WTC11 (cell line): ENCODE measurements around the gene ITGB4. TPM values are rescaled to one million over a fixed set of nuclear protein-coding genes. Genes with fewer than 3 reads are reported as not detected.

Experiments used
- ATAC-seq: fragments of 200-7000 bp; cut with Tn5 transposase; 2 replicates; pipeline ENCODE4 v1.10.0; 2021; ENCODE audit warnings: mild to moderate bottlenecking, moderate library complexity
- CTCF ChIA-PET: fragments of 300-600 bp; sonication (Branson Sonifier 250); formaldehyde crosslinking; loops from one replicate; lab custom pipeline; 2021; ENCODE audit warnings: antibody characterized with exemption; lab: Charles Lee
- POLR2A ChIA-PET: fragments of 350-600 bp; sonication (Branson Sonifier 250); formaldehyde crosslinking; loops from one replicate; lab custom pipeline; 2021; ENCODE audit warnings: antibody characterized with exemption; lab: Charles Lee
- DNase-seq: peaks from one replicate; pipeline ENCODE4 v3.0.0; 2021; ENCODE audit warnings: low spot score
- H3K27ac Mint-ChIP-seq: 2 replicates; pipeline ENCODE4 v1.8.0; 2021; ENCODE audit warnings: mixed read lengths
- H3K27me3 Mint-ChIP-seq: 2 replicates; pipeline ENCODE4 v1.8.0; 2021; ENCODE audit warnings: low read depth, mild to moderate bottlenecking, moderate library complexity, mixed read lengths
- H3K36me3 Mint-ChIP-seq: 2 replicates; pipeline ENCODE4 v1.8.0; 2021; ENCODE audit warnings: mixed read lengths
- H3K4me1 Mint-ChIP-seq: 2 replicates; pipeline ENCODE4 v1.8.0; 2022; ENCODE audit warnings: mixed read lengths
- H3K4me3 Mint-ChIP-seq: 2 replicates; pipeline ENCODE4 v1.8.0; 2021; ENCODE audit warnings: mild to moderate bottlenecking, moderate library complexity, mixed read lengths
- H3K9me3 Mint-ChIP-seq: 2 replicates; pipeline ENCODE4 v1.8.0; 2021; ENCODE audit warnings: mixed read lengths
- ATF3 ChIP-seq: sonication (generic); formaldehyde crosslinking; conservative IDR thresholded peaks from 2 replicates; pipeline ENCODE4 v1.8.1; 2022; ENCODE audit warnings: mild to moderate bottlenecking, missing genetic modification reagents
- ATF6 ChIP-seq: sonication (generic); formaldehyde crosslinking; IDR thresholded peaks from 2 replicates; pipeline ENCODE4 v1.8.1; 2023; ENCODE audit warnings: mild to moderate bottlenecking, missing genetic modification reagents
- CDX4 ChIP-seq: fragments of 250-450 bp; sonication (Bioruptor Pico); IDR thresholded peaks from 2 replicates; pipeline ENCODE4 v1.9.0; 2021; ENCODE audit warnings: moderate library complexity, mild to moderate bottlenecking, inconsistent platforms, borderline replicate concordance
- E2F4 ChIP-seq: sonication (generic); formaldehyde crosslinking; IDR thresholded peaks from 2 replicates; pipeline ENCODE4 v1.8.1; 2022; ENCODE audit warnings: low read depth, mild to moderate bottlenecking, moderate library complexity, missing genetic modification reagents, borderline replicate concordance
- GRHL2 ChIP-seq: fragments of 250-450 bp; sonication (Bioruptor Pico); IDR thresholded peaks from 2 replicates; pipeline ENCODE4 v1.8.0; 2022; ENCODE audit warnings: mild to moderate bottlenecking, moderate library complexity; ENCODE audit not compliant: insufficient replicate concordance, severe bottlenecking
- IRF1 ChIP-seq: sonication (generic); formaldehyde crosslinking; IDR thresholded peaks from 2 replicates; pipeline ENCODE4 v1.8.0; 2023; ENCODE audit warnings: missing genetic modification reagents
- MYBL2 ChIP-seq: sonication (generic); formaldehyde crosslinking; IDR thresholded peaks from 2 replicates; pipeline ENCODE4 v1.8.1; 2023; ENCODE audit warnings: mild to moderate bottlenecking, moderate library complexity, missing genetic modification reagents
- NFATC4 ChIP-seq: fragments of 250-450 bp; sonication (Bioruptor Pico); IDR thresholded peaks from 2 replicates; pipeline ENCODE4 v1.9.0; 2021; ENCODE audit warnings: mild to moderate bottlenecking
- SMAD4 ChIP-seq: sonication (generic); formaldehyde crosslinking; IDR thresholded peaks from 2 replicates; pipeline ENCODE4 v1.8.0; 2022; ENCODE audit warnings: mild to moderate bottlenecking, missing genetic modification reagents
- ZBTB43 ChIP-seq: sonication (generic); formaldehyde crosslinking; IDR thresholded peaks from 2 replicates; pipeline ENCODE4 v1.8.1; 2023; ENCODE audit warnings: mild to moderate bottlenecking, missing genetic modification reagents
- ZNF121 ChIP-seq: sonication (generic); formaldehyde crosslinking; IDR thresholded peaks from 2 replicates; pipeline ENCODE4 v1.8.0; 2023; ENCODE audit warnings: missing genetic modification reagents
- ZNF138 ChIP-seq: sonication (generic); formaldehyde crosslinking; conservative IDR thresholded peaks from 2 replicates; pipeline ENCODE4 v1.8.1; 2022; ENCODE audit warnings: mild to moderate bottlenecking, moderate library complexity, missing genetic modification reagents
- ZNF425 ChIP-seq: fragments of 250-450 bp; sonication (Bioruptor Pico); conservative IDR thresholded peaks from 2 replicates; pipeline ENCODE4 v1.9.0; 2021; ENCODE audit warnings: mild to moderate bottlenecking
- ZNF512 ChIP-seq: sonication (generic); formaldehyde crosslinking; IDR thresholded peaks from 2 replicates; pipeline ENCODE4 v1.8.1; 2022; ENCODE audit warnings: missing genetic modification reagents, borderline replicate concordance
- ZSCAN18 ChIP-seq: fragments of 250-450 bp; sonication (Bioruptor Pico); IDR thresholded peaks from 2 replicates; pipeline ENCODE4 v2.1.2; 2022; ENCODE audit warnings: mild to moderate bottlenecking, moderate library complexity
- total RNA-seq: library from RNA; stranded (reverse); gene quantifications from 3 replicates; pipeline ENCODE4 v1.2.3, GENCODE V29; 2021

Gene ITGB4
- total RNA-seq, 1 experiment from 2014 or later: 9.5 TPM

GRCh38 chr17:75691371-75691791, 29.9 kb upstream of the ITGB4 start:
- ChIA-PET POLR2A (no interaction called here), CTCF (interaction anchor here (2.1 to 5.5 kb wide), 3 partner anchors 19 to 58 kb away, joined by 4 to 28 read pairs (median 25); partner anchors contain the start of gene SMIM5)
- ATAC-seq: no peak
- Mint-ChIP-seq H3K4me3 (no peak overlapping the region), H3K27me3 (no peaks in the 10 kb centered on the region), H3K4me1 (peaks cover 16% of the 10 kb centered on the region), H3K27ac (0 out of 2 replicates have a peak overlapping the region, but pooled peaks have one; percentile 53), H3K36me3 (peaks cover 9% of the 10 kb centered on the region; the same call in 1 of the 2 replicates), H3K9me3 (no peaks in the 10 kb centered on the region)
- TF ChIP-seq GRHL2 (CRISPR knock-in tag): no peak
- no peak for TF ChIP-seq ATF3 (CRISPR knock-in tag)
- DNase-seq: no peak

GRCh38 chr17:75691801-75692626, 29.2 kb upstream of the ITGB4 start:
- ATAC-seq: no peak
- POLR2A ChIA-PET: no interaction called here
- no peaks in the 10 kb centered on the region for H3K27me3 Mint-ChIP-seq
- CTCF ChIA-PET: interaction anchor here (0.8 to 5.5 kb wide), 9 partner anchors 12 to 91 kb away, joined by 3 to 28 read pairs (median 10); partner anchors contain the start of genes ITGB4, RECQL5, SAP30BP and SMIM5
- peak overlapping the region; percentile 53; the same call in 1 of the 2 replicates for H3K27ac Mint-ChIP-seq
- peaks cover 9% of the 10 kb centered on the region; the same call in 1 of the 2 replicates for H3K36me3 Mint-ChIP-seq
- no peak for DNase-seq
- H3K4me1 Mint-ChIP-seq: peaks cover 16% of the 10 kb centered on the region
- H3K4me3 Mint-ChIP-seq: no peak overlapping the region
- H3K9me3 Mint-ChIP-seq: no peaks in the 10 kb centered on the region
- TF ChIP-seq ZBTB43 (CRISPR knock-in tag): no peak
- no peak for TF ChIP-seq ATF6 (CRISPR knock-in tag)
- TF ChIP-seq MYBL2 (CRISPR knock-in tag): no peak
- TF ChIP-seq CDX4 (CRISPR knock-in tag): no peak
- no peak for TF ChIP-seq E2F4
- no peak for TF ChIP-seq ZSCAN18 (CRISPR knock-in tag)
- TF ChIP-seq ZNF425 (CRISPR knock-in tag): no peak
- TF ChIP-seq ZNF138 (CRISPR knock-in tag): no peak
- TF ChIP-seq ZNF512 (CRISPR knock-in tag): no peak
- no peak for TF ChIP-seq NFATC4 (CRISPR knock-in tag)
- TF ChIP-seq IRF1 (CRISPR knock-in tag): no peak
- TF ChIP-seq SMAD4 (CRISPR knock-in tag): no peak
- TF ChIP-seq ZNF121 (CRISPR knock-in tag): no peak
